Keratinocyte (primary cell): Measurements from ENCODE around the gene MYRIP. TPM values are rescaled to one million over a fixed set of nuclear protein-coding genes. Genes with fewer than 3 reads are reported as not detected.

Experiments used
- DNase-seq: peaks from one replicate; pipeline ENCODE4 v3.0.0-alpha.2; 2011; ENCODE audit warnings: low read depth, missing footprints, low spot score
- FAIRE-seq: peaks from 2 replicates; lab custom pipeline; 2011; peaks lifted over from hg19 to GRCh38; lab: Jason Lieb, UNC
- H2AFZ ChIP-seq: 2 replicates; pipeline ENCODE4 v1.6.0; 2012; ENCODE audit warnings: low read length, control low read depth, inconsistent platforms; ENCODE audit not compliant: control insufficient read depth
- H3K27ac ChIP-seq: 2 replicates; pipeline ENCODE4 v1.5.1; 2011; ENCODE audit warnings: low read length; ENCODE audit not compliant: control insufficient read depth, insufficient read depth
- H3K27me3 ChIP-seq: 3 replicates; pipeline ENCODE4 v1.6.0; 2011; ENCODE audit warnings: low read length; ENCODE audit not compliant: control insufficient read depth, insufficient read depth; ENCODE audit errors: extremely low read depth
- H3K36me3 ChIP-seq, 2 experiments: 2 replicates in 1 of 2; 3 replicates in 1 of 2; pipeline ENCODE4 v1.5.1; 2011; ENCODE audit warnings: low read length in 2 of 2, mild to moderate bottlenecking in 1 of 2; ENCODE audit not compliant: control insufficient read depth in 2 of 2, insufficient read depth in 2 of 2; ENCODE audit errors: extremely low read depth in 1 of 2
- H3K4me1 ChIP-seq: 3 replicates; pipeline ENCODE4 v1.5.1; 2011; ENCODE audit warnings: low read length; ENCODE audit not compliant: control insufficient read depth, insufficient read depth; ENCODE audit errors: extremely low read depth
- H3K4me2 ChIP-seq: 3 replicates; pipeline ENCODE4 v1.6.0; 2011; ENCODE audit warnings: low read depth, low read length; ENCODE audit not compliant: control insufficient read depth, insufficient read depth; ENCODE audit errors: extremely low read depth
- H3K4me3 ChIP-seq, 3 experiments: fragments of 200-600 bp in 1 of 3; sonication (generic) in 1 of 3; 2 replicates in 2 of 3; 3 replicates in 1 of 3; pipeline ENCODE4 v1.5.1; 2011 to 2016; ENCODE audit warnings: low read length in 3 of 3, mild to moderate bottlenecking in 3 of 3, control low read depth in 2 of 3, inconsistent platforms in 1 of 3, low read depth in 1 of 3, mixed read lengths in 1 of 3, mixed run types in 1 of 3, moderate library complexity in 1 of 3; ENCODE audit not compliant: control insufficient read depth in 2 of 3, insufficient read depth in 2 of 3; ENCODE audit errors: extremely low read depth in 1 of 3
- H3K79me2 ChIP-seq: 2 replicates; pipeline ENCODE4 v1.6.0; 2012; ENCODE audit warnings: low read length; ENCODE audit not compliant: control insufficient read depth, insufficient read depth
- H3K9ac ChIP-seq: 3 replicates; pipeline ENCODE4 v1.6.0; 2011; ENCODE audit warnings: low read length; ENCODE audit not compliant: control insufficient read depth, insufficient read depth; ENCODE audit errors: extremely low read depth
- H3K9me1 ChIP-seq: 3 replicates; pipeline ENCODE4 v1.6.0; 2011; ENCODE audit warnings: low read length; ENCODE audit not compliant: control insufficient read depth, insufficient read depth; ENCODE audit errors: extremely low read depth
- H3K9me3 ChIP-seq: 2 replicates; pipeline ENCODE4 v1.5.1; 2012; ENCODE audit warnings: low read depth, low read length; ENCODE audit not compliant: control insufficient read depth
- H4K20me1 ChIP-seq: 3 replicates; pipeline ENCODE4 v1.6.0; 2011; ENCODE audit warnings: low read length; ENCODE audit not compliant: control insufficient read depth, insufficient read depth; ENCODE audit errors: extremely low read depth
- EZH2 ChIP-seq: IDR thresholded peaks from one replicate; pipeline ENCODE4 v1.6.1; 2012; ENCODE audit warnings: inconsistent platforms, mild to moderate bottlenecking, low read length, moderate library complexity
- dilution Hi-C: fragments of 300-500 bp; cut with MboI; formaldehyde crosslinking; loops from one replicate; pipeline ENCODE4 v1.7.0; 2020; ENCODE audit warnings: low sequenced_read_pairs; ENCODE audit not compliant: extremely low pct_ligation_motif_present
- polyA plus RNA-seq, 5 experiments: library from polyadenylated mRNA; depleted of rRNA in 3 of 5; stranded (reverse) in 3 of 5; stranded (forward) in 1 of 5; unstranded in 1 of 5; fragments of >200 nt; gene quantifications; 1 replicate in 1 of 5; 2 replicates in 3 of 5; 3 replicates in 1 of 5; pipeline versions ENCODE4 v1.2.1 to v1.2.3, GENCODE V29; 2011 to 2012; ENCODE audit warnings: missing spikeins in 2 of 5, low read depth in 1 of 5, low replicate concordance in 1 of 5
- TF ChIP-seq, protein P1 (sequence below), 3 experiments: IDR thresholded peaks in 1 of 3; conservative IDR thresholded peaks in 1 of 3; optimal IDR thresholded peaks in 1 of 3; 2 replicates in 2 of 3; 3 replicates in 1 of 3; pipeline versions ENCODE3 to v1.5.1; 2011; ENCODE audit warnings: low read length in 3 of 3, mild to moderate bottlenecking in 3 of 3, moderate library complexity in 2 of 3, control low read depth in 1 of 3, inconsistent platforms in 1 of 3; ENCODE audit not compliant: insufficient read depth in 2 of 3; ENCODE audit errors: extremely low read depth in 1 of 3

MYRIP gene
- polyA plus RNA-seq, 1 donor (not counting 4 experiments of a cell fraction or from before 2014, with no cell fraction given) = 0.01 TPM

GRCh38 chr3:39919281-39919680, 109.9 kb downstream of the MYRIP start:
- no peaks in the 10 kb centered on the region for H3K9me1 ChIP-seq
- H3K27ac ChIP-seq = no peak overlapping the region
- H3K79me2 ChIP-seq = no peaks in the 10 kb centered on the region
- no peaks in the 10 kb centered on the region for H3K36me3 ChIP-seq
- FAIRE-seq (no peak), DNase-seq (no peak)
- H3K27me3 ChIP-seq = no peaks in the 10 kb centered on the region
- dilution Hi-C loops = no loop called here
- H3K9me3 ChIP-seq = no peaks in the 10 kb centered on the region
- TF ChIP-seq, protein P1, sequence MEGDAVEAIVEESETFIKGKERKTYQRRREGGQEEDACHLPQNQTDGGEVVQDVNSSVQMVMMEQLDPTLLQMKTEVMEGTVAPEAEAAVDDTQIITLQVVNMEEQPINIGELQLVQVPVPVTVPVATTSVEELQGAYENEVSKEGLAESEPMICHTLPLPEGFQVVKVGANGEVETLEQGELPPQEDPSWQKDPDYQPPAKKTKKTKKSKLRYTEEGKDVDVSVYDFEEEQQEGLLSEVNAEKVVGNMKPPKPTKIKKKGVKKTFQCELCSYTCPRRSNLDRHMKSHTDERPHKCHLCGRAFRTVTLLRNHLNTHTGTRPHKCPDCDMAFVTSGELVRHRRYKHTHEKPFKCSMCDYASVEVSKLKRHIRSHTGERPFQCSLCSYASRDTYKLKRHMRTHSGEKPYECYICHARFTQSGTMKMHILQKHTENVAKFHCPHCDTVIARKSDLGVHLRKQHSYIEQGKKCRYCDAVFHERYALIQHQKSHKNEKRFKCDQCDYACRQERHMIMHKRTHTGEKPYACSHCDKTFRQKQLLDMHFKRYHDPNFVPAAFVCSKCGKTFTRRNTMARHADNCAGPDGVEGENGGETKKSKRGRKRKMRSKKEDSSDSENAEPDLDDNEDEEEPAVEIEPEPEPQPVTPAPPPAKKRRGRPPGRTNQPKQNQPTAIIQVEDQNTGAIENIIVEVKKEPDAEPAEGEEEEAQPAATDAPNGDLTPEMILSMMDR (optimal IDR thresholded peaks at IDR 0.05 in 1 of 3, IDR thresholded peaks at IDR 0.05 in 1 of 3, conservative IDR thresholded peaks at IDR 0.05 in 1 of 3; ENCODE audit: extremely low read depth in 1 of 3, insufficient read depth in 2 of 3, low read length in 3 of 3) = no peak
- no peak for TF ChIP-seq EZH2
- H3K4me3 ChIP-seq = no peak overlapping the region
- H2AFZ ChIP-seq = no peak overlapping the region
- no peaks in the 10 kb centered on the region for H4K20me1 ChIP-seq
- no peak overlapping the region for H3K9ac ChIP-seq
- no peak overlapping the region for H3K4me2 ChIP-seq
- peaks cover 9% of the 10 kb centered on the region for H3K4me1 ChIP-seq

GRCh38 chr3:39920271-39920670, 110.9 kb downstream of the MYRIP start:
- no peaks in the 10 kb centered on the region for H4K20me1 ChIP-seq
- H3K36me3 ChIP-seq = no peaks in the 10 kb centered on the region
- no peak overlapping the region for H3K27ac ChIP-seq
- H2AFZ ChIP-seq = no peak overlapping the region
- no peaks in the 10 kb centered on the region for H3K79me2 ChIP-seq
- H3K9me1 ChIP-seq = no peaks in the 10 kb centered on the region
- TF ChIP-seq, protein P1 (optimal IDR thresholded peaks at IDR 0.05 in 1 of 3, IDR thresholded peaks at IDR 0.05 in 1 of 3, conservative IDR thresholded peaks at IDR 0.05 in 1 of 3; ENCODE audit: extremely low read depth in 1 of 3, insufficient read depth in 2 of 3, low read length in 3 of 3) = no peak
- TF ChIP-seq EZH2 = no peak
- FAIRE-seq = no peak
- H3K4me2 ChIP-seq = no peak overlapping the region
- no peak overlapping the region for H3K4me3 ChIP-seq
- no peak overlapping the region for H3K9ac ChIP-seq
- H3K4me1 ChIP-seq = peaks cover 9% of the 10 kb centered on the region
- no peaks in the 10 kb centered on the region for H3K27me3 ChIP-seq
- DNase-seq = no peak
- dilution Hi-C loops = no loop called here
- no peaks in the 10 kb centered on the region for H3K9me3 ChIP-seq
